Chondrocyte (in vitro differentiated cells): ENCODE measurements around the gene PHKG2. TPM values are rescaled to one million over a fixed set of nuclear protein-coding genes. Genes with fewer than 3 reads are reported as not detected.

Experiments
- DNase-seq: peaks from one replicate; pipeline ENCODE4 v3.0.0; 2021; ENCODE audit warnings: mixed read lengths, low spot score
- H3K27ac Mint-ChIP-seq: one replicate; pipeline ENCODE4 v1.8.0; 2021; ENCODE audit warnings: mild to moderate bottlenecking, moderate library complexity, mixed read lengths; ENCODE audit not compliant: unreplicated experiment
- H3K27me3 Mint-ChIP-seq: 2 replicates; pipeline ENCODE4 v1.8.0; 2021; ENCODE audit warnings: low read depth, mixed read lengths
- H3K36me3 Mint-ChIP-seq: 2 replicates; pipeline ENCODE4 v1.8.0; 2021; ENCODE audit warnings: low read depth, mixed read lengths
- H3K4me1 Mint-ChIP-seq: 2 replicates; pipeline ENCODE4 v1.8.0; 2021; ENCODE audit warnings: low read depth, mild to moderate bottlenecking, mixed read lengths
- H3K4me3 Mint-ChIP-seq: one replicate; pipeline ENCODE4 v1.8.0; 2021; ENCODE audit warnings: mild to moderate bottlenecking, moderate library complexity, mixed read lengths; ENCODE audit not compliant: unreplicated experiment
- H3K9me3 Mint-ChIP-seq: 2 replicates; pipeline ENCODE4 v1.8.0; 2021; ENCODE audit warnings: low read depth, mixed read lengths
- CTCF ChIP-seq: fragments of 200-600 bp; sonication (generic); IDR thresholded peaks from 2 replicates; pipeline ENCODE4 v1.5.0; 2021; ENCODE audit warnings: antibody characterized with exemption, mild to moderate bottlenecking, moderate library complexity
- total RNA-seq: library from RNA; stranded (reverse); gene quantifications from 3 replicates; pipeline ENCODE4 v1.2.1, GENCODE V29; 2021

Gene PHKG2
- total RNA-seq, 1 donor from 2014 or later: 19.0 TPM

- TF ChIP-seq CTCF: no peak
- Mint-ChIP-seq H3K4me3 (peak overlapping the region; percentile 91), H3K27me3 (no peaks in the 10 kb centered on the region), H3K36me3 (peaks cover 9% of the 10 kb centered on the region), H3K27ac (peak overlapping the region; percentile 17), H3K4me1 (peaks cover 37% of the 10 kb centered on the region), H3K9me3 (no peaks in the 10 kb centered on the region)
- DNase-seq: no peak
These were observed 29.5 kb downstream of the PHKG2 start for GRCh38 chr16:30777591-30778297.

GRCh38 chr16:30778549-30779244 is 30.5 kb downstream of the PHKG2 start:
- no peaks in the 10 kb centered on the region for H3K27me3 Mint-ChIP-seq
- peak overlapping the region; percentile 75 for H3K27ac Mint-ChIP-seq
- H3K4me3 Mint-ChIP-seq: no peak overlapping the region
- DNase-seq: no peak
- H3K36me3 Mint-ChIP-seq: peaks cover 13% of the 10 kb centered on the region
- H3K9me3 Mint-ChIP-seq: no peaks in the 10 kb centered on the region
- TF ChIP-seq CTCF: no peak
- peaks cover 37% of the 10 kb centered on the region for H3K4me1 Mint-ChIP-seq

- Mint-ChIP-seq H3K9me3 (no peaks in the 10 kb centered on the region), H3K36me3 (peaks cover 13% of the 10 kb centered on the region), H3K27ac (no peak overlapping the region), H3K4me3 (no peak overlapping the region), H3K27me3 (no peaks in the 10 kb centered on the region), H3K4me1 (peaks cover 32% of the 10 kb centered on the region)
- no peak for DNase-seq
- no peak for TF ChIP-seq CTCF
These were observed 31.4 kb downstream of the PHKG2 start for GRCh38 chr16:30779596-30779995.

GRCh38 chr16:30780021-30780420 is 31.8 kb downstream of the PHKG2 start:
- H3K27ac Mint-ChIP-seq: no peak overlapping the region
- H3K36me3 Mint-ChIP-seq: peaks cover 13% of the 10 kb centered on the region
- no peak overlapping the region for H3K4me3 Mint-ChIP-seq
- no peaks in the 10 kb centered on the region for H3K9me3 Mint-ChIP-seq
- no peak for TF ChIP-seq CTCF
- H3K4me1 Mint-ChIP-seq: peaks cover 31% of the 10 kb centered on the region
- DNase-seq: no peak
- H3K27me3 Mint-ChIP-seq: no peaks in the 10 kb centered on the region

- Mint-ChIP-seq H3K4me1 (peaks cover 33% of the 10 kb centered on the region), H3K27ac (no peak overlapping the region), H3K4me3 (no peak overlapping the region), H3K27me3 (no peaks in the 10 kb centered on the region), H3K9me3 (no peaks in the 10 kb centered on the region), H3K36me3 (peaks cover 13% of the 10 kb centered on the region)
- DNase-seq: no peak
- TF ChIP-seq CTCF: no peak
These were observed 32.3 kb downstream of the PHKG2 start for GRCh38 chr16:30780549-30780948.
